DND-41 (cell line): ENCODE data around the gene ZNF653.

Experiments
- ATAC-seq: fragments of 200-7000 bp; cut with Tn5 transposase; 3 replicates; pipeline ENCODE4 v1.9.1; 2021; ENCODE audit warnings: low read depth; ENCODE audit not compliant: insufficient read depth
- DNase-seq: peaks from one replicate; pipeline ENCODE4 v3.0.0-alpha.2; 2020
- H2AFZ ChIP-seq: 2 replicates; pipeline ENCODE4 v1.6.0; 2012; ENCODE audit warnings: low read depth, low read length
- H3K27ac ChIP-seq: 2 replicates; pipeline ENCODE4 v1.5.1; 2012; ENCODE audit warnings: low read length, inconsistent platforms
- H3K27me3 ChIP-seq: fragments of 200-600 bp; sonication (generic); 2 replicates; pipeline ENCODE4 v1.6.0; 2012; ENCODE audit warnings: low read length, mild to moderate bottlenecking, inconsistent platforms; ENCODE audit not compliant: insufficient read depth, poor library complexity
- H3K36me3 ChIP-seq: 2 replicates; pipeline ENCODE4 v1.5.1; 2012; ENCODE audit warnings: low read length, inconsistent platforms; ENCODE audit not compliant: insufficient read depth
- H3K4me1 ChIP-seq: 2 replicates; pipeline ENCODE4 v1.5.1; 2012; ENCODE audit warnings: mild to moderate bottlenecking, low read length; ENCODE audit not compliant: insufficient read depth
- H3K4me2 ChIP-seq: 2 replicates; pipeline ENCODE4 v1.6.0; 2012; ENCODE audit warnings: mild to moderate bottlenecking, moderate library complexity, low read length, inconsistent platforms; ENCODE audit not compliant: insufficient read depth
- H3K4me3 ChIP-seq, 2 experiments: fragments of 200-600 bp in 1 of 2; shearing (Covaris generic) in 1 of 2; 2 replicates each; pipeline ENCODE4 v1.5.1; 2012 to 2016; ENCODE audit warnings: inconsistent platforms in 2 of 2, low read length in 2 of 2, mild to moderate bottlenecking in 2 of 2, low read depth in 1 of 2, moderate library complexity in 1 of 2
- H3K79me2 ChIP-seq: 2 replicates; pipeline ENCODE4 v1.6.0; 2012; ENCODE audit warnings: low read length, inconsistent platforms; ENCODE audit not compliant: insufficient read depth
- H3K9ac ChIP-seq: 2 replicates; pipeline ENCODE4 v1.6.0; 2012; ENCODE audit warnings: low read depth, mild to moderate bottlenecking, inconsistent platforms, low read length, moderate library complexity
- H3K9me3 ChIP-seq: 2 replicates; pipeline ENCODE4 v1.5.1; 2012; ENCODE audit warnings: low read length, moderate library complexity, mild to moderate bottlenecking, inconsistent platforms; ENCODE audit not compliant: insufficient read depth, severe bottlenecking
- H4K20me1 ChIP-seq: 2 replicates; pipeline ENCODE4 v1.6.0; 2012; ENCODE audit warnings: low read length; ENCODE audit not compliant: insufficient read depth
- CTCF ChIP-seq: IDR thresholded peaks from 2 replicates; pipeline ENCODE4 v1.5.1; 2012; ENCODE audit warnings: borderline replicate concordance, low read length, moderate library complexity, mild to moderate bottlenecking; ENCODE audit not compliant: poor library complexity, severe bottlenecking; ENCODE audit errors: extremely low read depth
- EZH2 ChIP-seq: IDR thresholded peaks from 3 replicates; pipeline ENCODE4 v1.6.1; 2012; ENCODE audit warnings: borderline replicate concordance, low read depth, mild to moderate bottlenecking, moderate library complexity, low read length, inconsistent platforms; ENCODE audit not compliant: severe bottlenecking

ZNF653 gene

GRCh38 chr19:11479898-11480714 is 25.5 kb downstream of the ZNF653 start:
- H3K79me2 ChIP-seq = no peaks in the 10 kb centered on the region
- H3K4me3 ChIP-seq = no peak overlapping the region
- H2AFZ ChIP-seq = no peak overlapping the region
- no peak overlapping the region for H3K9ac ChIP-seq
- H3K4me1 ChIP-seq = no peaks in the 10 kb centered on the region
- no peaks in the 10 kb centered on the region for H3K9me3 ChIP-seq
- no peaks in the 10 kb centered on the region; the same call in 1 of the 2 replicates for H4K20me1 ChIP-seq
- no peak overlapping the region for H3K27ac ChIP-seq
- no peak overlapping the region for H3K4me2 ChIP-seq
- H3K36me3 ChIP-seq = peaks cover 9% of the 10 kb centered on the region
- ATAC-seq (no peak; the same call in 2 of the 3 replicates), DNase-seq (no peak)
- H3K27me3 ChIP-seq = no peaks in the 10 kb centered on the region
- TF ChIP-seq CTCF = no peak
- TF ChIP-seq EZH2 = no peak

- Histone ChIP-seq H3K27ac (no peak overlapping the region), H3K79me2 (no peaks in the 10 kb centered on the region), H4K20me1 (no peaks in the 10 kb centered on the region; the same call in 1 of the 2 replicates), H3K9ac (no peak overlapping the region), H3K4me1 (no peaks in the 10 kb centered on the region), H2AFZ (no peak overlapping the region), H3K9me3 (no peaks in the 10 kb centered on the region), H3K4me2 (no peak overlapping the region), H3K4me3 (no peak overlapping the region), H3K36me3 (peaks cover 7% of the 10 kb centered on the region), H3K27me3 (no peaks in the 10 kb centered on the region)
- DNase-seq = no peak
- TF ChIP-seq EZH2 (no peak), CTCF (no peak)
- no peak for ATAC-seq
These were observed 26.3 kb downstream of the ZNF653 start for GRCh38 chr19:11479090-11479897.

GRCh38 chr19:11478167-11479089 is 27.2 kb downstream of the ZNF653 start:
- ATAC-seq (no peak), DNase-seq (no peak)
- TF ChIP-seq EZH2 (no peak), CTCF (no peak)
- no peak overlapping the region for H3K4me2 ChIP-seq
- no peaks in the 10 kb centered on the region; the same call in 1 of the 2 replicates for H4K20me1 ChIP-seq
- no peak overlapping the region for H3K9ac ChIP-seq
- H2AFZ ChIP-seq = no peak overlapping the region
- peaks cover 2% of the 10 kb centered on the region; the same call in 1 of the 2 replicates for H3K36me3 ChIP-seq
- no peak overlapping the region for H3K27ac ChIP-seq
- no peaks in the 10 kb centered on the region for H3K27me3 ChIP-seq
- H3K4me1 ChIP-seq = no peaks in the 10 kb centered on the region
- no peaks in the 10 kb centered on the region for H3K79me2 ChIP-seq
- H3K9me3 ChIP-seq = no peaks in the 10 kb centered on the region
- H3K4me3 ChIP-seq = no peak overlapping the region
